ENCODE data around the gene INPP1. TPM values are rescaled to one million over a fixed set of nuclear protein-coding genes. Genes with fewer than 3 reads are reported as not detected.

INPP1 gene
- polyA plus RNA-seq, 1 of the 3 experiments (the other 2 are of a cell fraction) = 6.4 TPM

DNA sequence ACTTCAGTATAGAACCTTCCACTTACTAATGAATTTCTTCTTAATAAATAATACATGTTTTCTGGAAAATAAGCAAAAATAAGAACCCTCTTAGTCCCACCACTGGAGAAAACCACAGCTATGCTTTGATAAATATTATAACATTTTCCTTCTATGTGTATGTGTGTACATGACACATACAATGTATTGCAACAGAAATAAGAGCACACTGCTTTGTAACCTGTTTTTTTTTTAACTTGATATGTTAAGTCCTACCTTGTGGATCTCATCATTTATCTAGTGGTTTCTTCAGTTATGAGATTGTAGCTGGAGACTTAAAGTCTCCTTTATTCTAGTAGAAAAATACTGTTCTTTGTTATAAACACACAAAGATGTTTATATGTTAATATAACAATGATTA, 17.2 kb downstream of the INPP1 start (continued):
- TF ChIP-seq, protein P1, sequence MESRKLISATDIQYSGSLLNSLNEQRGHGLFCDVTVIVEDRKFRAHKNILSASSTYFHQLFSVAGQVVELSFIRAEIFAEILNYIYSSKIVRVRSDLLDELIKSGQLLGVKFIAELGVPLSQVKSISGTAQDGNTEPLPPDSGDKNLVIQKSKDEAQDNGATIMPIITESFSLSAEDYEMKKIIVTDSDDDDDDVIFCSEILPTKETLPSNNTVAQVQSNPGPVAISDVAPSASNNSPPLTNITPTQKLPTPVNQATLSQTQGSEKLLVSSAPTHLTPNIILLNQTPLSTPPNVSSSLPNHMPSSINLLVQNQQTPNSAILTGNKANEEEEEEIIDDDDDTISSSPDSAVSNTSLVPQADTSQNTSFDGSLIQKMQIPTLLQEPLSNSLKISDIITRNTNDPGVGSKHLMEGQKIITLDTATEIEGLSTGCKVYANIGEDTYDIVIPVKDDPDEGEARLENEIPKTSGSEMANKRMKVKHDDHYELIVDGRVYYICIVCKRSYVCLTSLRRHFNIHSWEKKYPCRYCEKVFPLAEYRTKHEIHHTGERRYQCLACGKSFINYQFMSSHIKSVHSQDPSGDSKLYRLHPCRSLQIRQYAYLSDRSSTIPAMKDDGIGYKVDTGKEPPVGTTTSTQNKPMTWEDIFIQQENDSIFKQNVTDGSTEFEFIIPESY (IDR thresholded peaks at IDR 0.05; ENCODE audit: borderline replicate concordance, low read depth) = no peak
- no peak for TF ChIP-seq TCF12 (IDR thresholded peaks at IDR 0.05)
- TF ChIP-seq FOXJ3 (CRISPR knock-in tag; IDR thresholded peaks at IDR 0.05) = no peak
- no peak for TF ChIP-seq NRF1 (IDR thresholded peaks at IDR 0.05; ENCODE audit: low read depth, low read length)
- no peak for TF ChIP-seq TEAD4 (IDR thresholded peaks at IDR 0.05; ENCODE audit: borderline replicate concordance, insufficient read depth)
- TF ChIP-seq GABPA (IDR thresholded peaks at IDR 0.05; ENCODE audit: low read depth) = no peak
- no peak for TF ChIP-seq MXI1 (IDR thresholded peaks at IDR 0.05; ENCODE audit: low read depth, low read length)
- no peak for TF ChIP-seq EP300 (IDR thresholded peaks at IDR 0.05; ENCODE audit: borderline replicate concordance in 1 of 2, low read depth in 1 of 2, low read length in 1 of 2)
- TF ChIP-seq, protein P2, sequence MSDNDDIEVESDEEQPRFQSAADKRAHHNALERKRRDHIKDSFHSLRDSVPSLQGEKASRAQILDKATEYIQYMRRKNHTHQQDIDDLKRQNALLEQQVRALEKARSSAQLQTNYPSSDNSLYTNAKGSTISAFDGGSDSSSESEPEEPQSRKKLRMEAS (IDR thresholded peaks at IDR 0.05; ENCODE audit: low read depth) = no peak
- TF ChIP-seq, protein P3, sequence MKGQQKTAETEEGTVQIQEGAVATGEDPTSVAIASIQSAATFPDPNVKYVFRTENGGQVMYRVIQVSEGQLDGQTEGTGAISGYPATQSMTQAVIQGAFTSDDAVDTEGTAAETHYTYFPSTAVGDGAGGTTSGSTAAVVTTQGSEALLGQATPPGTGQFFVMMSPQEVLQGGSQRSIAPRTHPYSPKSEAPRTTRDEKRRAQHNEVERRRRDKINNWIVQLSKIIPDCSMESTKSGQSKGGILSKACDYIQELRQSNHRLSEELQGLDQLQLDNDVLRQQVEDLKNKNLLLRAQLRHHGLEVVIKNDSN (IDR thresholded peaks at IDR 0.05; ENCODE audit: borderline replicate concordance, low read depth) = no peak
- no peak for TF ChIP-seq RAD21 (IDR thresholded peaks at IDR 0.05; ENCODE audit: low read length)
- no peak for TF ChIP-seq JUND (IDR thresholded peaks at IDR 0.05)

DNA sequence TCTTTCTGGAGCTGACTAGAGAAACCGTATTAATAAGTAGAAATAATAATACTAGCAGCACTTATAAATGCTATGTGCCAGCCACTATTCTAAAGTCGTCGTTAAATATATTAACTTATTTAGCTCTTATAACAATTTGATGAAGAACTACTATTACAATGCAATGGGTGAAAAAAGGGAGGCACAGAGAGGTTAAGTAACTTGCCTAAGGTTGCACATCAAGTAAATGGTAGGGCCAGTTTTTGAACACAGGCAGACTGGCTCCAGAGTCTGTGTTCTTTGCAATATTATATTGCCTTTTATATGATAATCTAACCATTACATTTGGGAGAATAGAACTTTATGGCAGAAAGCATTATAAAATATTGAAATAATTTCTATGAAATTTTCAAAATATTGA, 17.6 kb downstream of the INPP1 start:
- Histone ChIP-seq H3K4me3 (ENCODE audit: low read depth in 2 of 2, low read length in 1 of 2) (no peak overlapping the region), H3K36me3 (replicated peaks in 1 of 2; ENCODE audit: control insufficient read depth in 1 of 2, insufficient read depth in 2 of 2, low read length in 1 of 2) (no peaks in the 10 kb centered on the region), H3K9ac (no peak overlapping the region), H3K27me3 (ENCODE audit: insufficient read depth) (no peaks in the 10 kb centered on the region), H3K9me2 (no peaks in the 10 kb centered on the region), H3K9me3 (no peaks in the 10 kb centered on the region), H2AFZ (ENCODE audit: low read depth) (no peak overlapping the region; the same call in 1 of the 2 replicates), H3K4me2 (no peak overlapping the region), H4K20me1 (ENCODE audit: insufficient read depth) (no peaks in the 10 kb centered on the region), H3K4me1 (ENCODE audit: control insufficient read depth in 1 of 2, insufficient read depth in 2 of 2, low read depth in 1 of 2, low read length in 1 of 2) (peaks cover 0 to 13% of the 10 kb centered on the region in 2 experiments; a peak in 2 of 4 replicates), H3K27ac (ENCODE audit: low read depth in 2 of 2, low read length in 1 of 2) (no peak overlapping the region), H3F3A (replicated peaks; ENCODE audit: insufficient read depth) (no peaks in the 10 kb centered on the region), H3K79me2 (ENCODE audit: insufficient read depth) (no peaks in the 10 kb centered on the region)
- CTCF ChIA-PET = interaction anchor here (0.8 kb wide), 1 partner anchor 86 kb away, joined by 3 read pairs; no protein-coding TSS in a partner anchor
- 97% methylated on average over 3 of the region's 3 CpGs for WGBS (ENCODE audit: low lambda C conversion rate)
- POLR2A ChIA-PET = interaction anchor here (0.5 kb wide), 1 partner anchor 1990 kb away, joined by 3 read pairs; no protein-coding TSS in a partner anchor
- no peak for DNase-seq
- no peak for TF ChIP-seq ELF1 (IDR thresholded peaks at IDR 0.05)
- TF ChIP-seq, protein P4, sequence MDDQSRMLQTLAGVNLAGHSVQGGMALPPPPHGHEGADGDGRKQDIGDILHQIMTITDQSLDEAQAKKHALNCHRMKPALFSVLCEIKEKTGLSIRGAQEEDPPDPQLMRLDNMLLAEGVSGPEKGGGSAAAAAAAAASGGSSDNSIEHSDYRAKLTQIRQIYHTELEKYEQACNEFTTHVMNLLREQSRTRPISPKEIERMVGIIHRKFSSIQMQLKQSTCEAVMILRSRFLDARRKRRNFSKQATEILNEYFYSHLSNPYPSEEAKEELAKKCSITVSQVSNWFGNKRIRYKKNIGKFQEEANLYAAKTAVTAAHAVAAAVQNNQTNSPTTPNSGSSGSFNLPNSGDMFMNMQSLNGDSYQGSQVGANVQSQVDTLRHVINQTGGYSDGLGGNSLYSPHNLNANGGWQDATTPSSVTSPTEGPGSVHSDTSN (IDR thresholded peaks at IDR 0.05) = no peak
- TF ChIP-seq, protein P3 (IDR thresholded peaks at IDR 0.05; ENCODE audit: borderline replicate concordance, low read depth) = no peak
- TF ChIP-seq, protein P5, sequence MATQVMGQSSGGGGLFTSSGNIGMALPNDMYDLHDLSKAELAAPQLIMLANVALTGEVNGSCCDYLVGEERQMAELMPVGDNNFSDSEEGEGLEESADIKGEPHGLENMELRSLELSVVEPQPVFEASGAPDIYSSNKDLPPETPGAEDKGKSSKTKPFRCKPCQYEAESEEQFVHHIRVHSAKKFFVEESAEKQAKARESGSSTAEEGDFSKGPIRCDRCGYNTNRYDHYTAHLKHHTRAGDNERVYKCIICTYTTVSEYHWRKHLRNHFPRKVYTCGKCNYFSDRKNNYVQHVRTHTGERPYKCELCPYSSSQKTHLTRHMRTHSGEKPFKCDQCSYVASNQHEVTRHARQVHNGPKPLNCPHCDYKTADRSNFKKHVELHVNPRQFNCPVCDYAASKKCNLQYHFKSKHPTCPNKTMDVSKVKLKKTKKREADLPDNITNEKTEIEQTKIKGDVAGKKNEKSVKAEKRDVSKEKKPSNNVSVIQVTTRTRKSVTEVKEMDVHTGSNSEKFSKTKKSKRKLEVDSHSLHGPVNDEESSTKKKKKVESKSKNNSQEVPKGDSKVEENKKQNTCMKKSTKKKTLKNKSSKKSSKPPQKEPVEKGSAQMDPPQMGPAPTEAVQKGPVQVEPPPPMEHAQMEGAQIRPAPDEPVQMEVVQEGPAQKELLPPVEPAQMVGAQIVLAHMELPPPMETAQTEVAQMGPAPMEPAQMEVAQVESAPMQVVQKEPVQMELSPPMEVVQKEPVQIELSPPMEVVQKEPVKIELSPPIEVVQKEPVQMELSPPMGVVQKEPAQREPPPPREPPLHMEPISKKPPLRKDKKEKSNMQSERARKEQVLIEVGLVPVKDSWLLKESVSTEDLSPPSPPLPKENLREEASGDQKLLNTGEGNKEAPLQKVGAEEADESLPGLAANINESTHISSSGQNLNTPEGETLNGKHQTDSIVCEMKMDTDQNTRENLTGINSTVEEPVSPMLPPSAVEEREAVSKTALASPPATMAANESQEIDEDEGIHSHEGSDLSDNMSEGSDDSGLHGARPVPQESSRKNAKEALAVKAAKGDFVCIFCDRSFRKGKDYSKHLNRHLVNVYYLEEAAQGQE (IDR thresholded peaks at IDR 0.05; ENCODE audit: low read depth, low read length) = no peak
- TF ChIP-seq, protein P6, sequence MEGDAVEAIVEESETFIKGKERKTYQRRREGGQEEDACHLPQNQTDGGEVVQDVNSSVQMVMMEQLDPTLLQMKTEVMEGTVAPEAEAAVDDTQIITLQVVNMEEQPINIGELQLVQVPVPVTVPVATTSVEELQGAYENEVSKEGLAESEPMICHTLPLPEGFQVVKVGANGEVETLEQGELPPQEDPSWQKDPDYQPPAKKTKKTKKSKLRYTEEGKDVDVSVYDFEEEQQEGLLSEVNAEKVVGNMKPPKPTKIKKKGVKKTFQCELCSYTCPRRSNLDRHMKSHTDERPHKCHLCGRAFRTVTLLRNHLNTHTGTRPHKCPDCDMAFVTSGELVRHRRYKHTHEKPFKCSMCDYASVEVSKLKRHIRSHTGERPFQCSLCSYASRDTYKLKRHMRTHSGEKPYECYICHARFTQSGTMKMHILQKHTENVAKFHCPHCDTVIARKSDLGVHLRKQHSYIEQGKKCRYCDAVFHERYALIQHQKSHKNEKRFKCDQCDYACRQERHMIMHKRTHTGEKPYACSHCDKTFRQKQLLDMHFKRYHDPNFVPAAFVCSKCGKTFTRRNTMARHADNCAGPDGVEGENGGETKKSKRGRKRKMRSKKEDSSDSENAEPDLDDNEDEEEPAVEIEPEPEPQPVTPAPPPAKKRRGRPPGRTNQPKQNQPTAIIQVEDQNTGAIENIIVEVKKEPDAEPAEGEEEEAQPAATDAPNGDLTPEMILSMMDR (IDR thresholded peaks at IDR 0.05) = no peak
- TF ChIP-seq, protein P7, sequence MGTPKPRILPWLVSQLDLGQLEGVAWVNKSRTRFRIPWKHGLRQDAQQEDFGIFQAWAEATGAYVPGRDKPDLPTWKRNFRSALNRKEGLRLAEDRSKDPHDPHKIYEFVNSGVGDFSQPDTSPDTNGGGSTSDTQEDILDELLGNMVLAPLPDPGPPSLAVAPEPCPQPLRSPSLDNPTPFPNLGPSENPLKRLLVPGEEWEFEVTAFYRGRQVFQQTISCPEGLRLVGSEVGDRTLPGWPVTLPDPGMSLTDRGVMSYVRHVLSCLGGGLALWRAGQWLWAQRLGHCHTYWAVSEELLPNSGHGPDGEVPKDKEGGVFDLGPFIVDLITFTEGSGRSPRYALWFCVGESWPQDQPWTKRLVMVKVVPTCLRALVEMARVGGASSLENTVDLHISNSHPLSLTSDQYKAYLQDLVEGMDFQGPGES (IDR thresholded peaks at IDR 0.05; ENCODE audit: low read depth, low read length) = no peak
- TF ChIP-seq TCF12 (IDR thresholded peaks at IDR 0.05) = no peak
- no peak for TF ChIP-seq CHD2 (IDR thresholded peaks at IDR 0.05; ENCODE audit: low read length, partially characterized antibody)
- TF ChIP-seq FOXM1 (IDR thresholded peaks at IDR 0.05; ENCODE audit: low read depth) = no peak
- no peak for TF ChIP-seq NFIC (IDR thresholded peaks at IDR 0.05; ENCODE audit: borderline replicate concordance)
- TF ChIP-seq JUND (IDR thresholded peaks at IDR 0.05) = no peak
